Measurements from ENCODE around the gene SLC2A4. TPM values are rescaled to one million over a fixed set of nuclear protein-coding genes. Genes with fewer than 3 reads are reported as not detected.

The SLC2A4 gene
- total RNA-seq, 4 donors from 2014 or later = 144 to 197 (median 157) TPM

Small RNA genes within 50 kb of the gene (small RNA-seq; reads per million reads assigned to genes)
- gene AC026954.2 (0 reads per million in 3 donors), gene RF00019 (0 reads per million in 3 donors)

Other genes starting within 250 kb of the SLC2A4 start
- 1 to 10 TPM in 1 of 4 donors, under 1 TPM in 3; 0.19 to 1.2 (median 0.65) TPM for gene SLC16A13, start 245.7 kb upstream of the SLC2A4 start, total RNA-seq
- under 1 TPM in 3 of 4 donors, not detected in 1; 0.17 to 0.99 (median 0.26) TPM for gene SLC16A11, start 237.6 kb upstream of the SLC2A4 start, total RNA-seq
- gene CLEC10A, start 201.5 kb upstream of the SLC2A4 start, total RNA-seq = 10 to 100 TPM in 3 of 4 donors, 1 to 10 TPM in 1; 3.0 to 14.0 (median 13.1) TPM
- 1 to 10 TPM in 1 of 4 donors, under 1 TPM in 2, not detected in 1; 0.32 to 1.5 (median 0.42) TPM for gene ASGR2, start 166.9 kb upstream of the SLC2A4 start, total RNA-seq
- gene ASGR1, start 102.3 kb upstream of the SLC2A4 start, total RNA-seq = 1 to 10 TPM in 1 of 4 donors, under 1 TPM in 1, not detected in 2; 0.52 to 2.5 TPM
- 10 to 100 TPM; 12.3 to 21.4 (median 16.5) TPM for gene DLG4, start 61.9 kb upstream of the SLC2A4 start, total RNA-seq
- gene ACADVL, start 61.8 kb upstream of the SLC2A4 start, total RNA-seq = 100 to 1,000 TPM; 250 to 662 (median 544) TPM
- 10 to 100 TPM; 34.5 to 55.5 (median 43.7) TPM for gene DVL2, start 47.2 kb upstream of the SLC2A4 start, total RNA-seq
- 10 to 100 TPM; 21.6 to 38.1 (median 24.8) TPM for gene PHF23, start 42.3 kb upstream of the SLC2A4 start, total RNA-seq
- 100 to 1,000 TPM; 360 to 524 (median 408) TPM for gene GABARAP, start 39.3 kb upstream of the SLC2A4 start, total RNA-seq
- 10 to 100 TPM; 41.5 to 66.5 (median 46.6) TPM for gene CTDNEP1, start 30.0 kb upstream of the SLC2A4 start, total RNA-seq
- 10 to 100 TPM; 24.9 to 33.3 (median 27.8) TPM for gene ELP5, start 29.5 kb upstream of the SLC2A4 start, total RNA-seq
- 1 to 10 TPM; 1.7 to 3.4 (median 2.1) TPM for gene CLDN7, start 19.2 kb upstream of the SLC2A4 start, total RNA-seq
- 1 to 10 TPM; 3.6 to 8.7 (median 4.4) TPM for gene YBX2, start 12.9 kb downstream of the SLC2A4 start, total RNA-seq
- 100 to 1,000 TPM; 145 to 214 (median 204) TPM for gene EIF5A, start 25.9 kb downstream of the SLC2A4 start, total RNA-seq
- 100 to 1,000 TPM in 1 of 4 donors, 10 to 100 TPM in 3; 89.6 to 112 (median 90.2) TPM for gene GPS2, start 33.6 kb downstream of the SLC2A4 start, total RNA-seq
- gene NEURL4, start 47.6 kb downstream of the SLC2A4 start, total RNA-seq = 10 to 100 TPM; 13.9 to 27.0 (median 20.6) TPM
- gene ACAP1, start 54.8 kb downstream of the SLC2A4 start, total RNA-seq = 10 to 100 TPM in 1 of 4 donors, 1 to 10 TPM in 3; 2.1 to 11.4 (median 4.6) TPM
- 10 to 100 TPM in 2 of 4 donors, 1 to 10 TPM in 2; 9.1 to 18.2 (median 13.3) TPM for gene KCTD11, start 70.4 kb downstream of the SLC2A4 start, total RNA-seq
- under 1 TPM in 1 of 4 donors, not detected in 3; 0.42 TPM for gene TMEM95, start 73.4 kb downstream of the SLC2A4 start, total RNA-seq
- gene TNK1, start 99.4 kb downstream of the SLC2A4 start, total RNA-seq = 1 to 10 TPM; 2.9 to 7.5 (median 5.6) TPM
- gene PLSCR3, start 112.8 kb downstream of the SLC2A4 start, total RNA-seq = 10 to 100 TPM; 17.7 to 39.9 (median 24.3) TPM
- gene TMEM256, start 122.4 kb downstream of the SLC2A4 start, total RNA-seq = 100 to 1,000 TPM in 1 of 4 donors, 10 to 100 TPM in 3; 59.6 to 121 (median 74.7) TPM
- gene NLGN2, start 126.1 kb downstream of the SLC2A4 start, total RNA-seq = 10 to 100 TPM; 12.0 to 30.2 (median 19.0) TPM
- not detected for gene SPEM1, start 138.6 kb downstream of the SLC2A4 start, total RNA-seq
- gene SPEM2, start 143.9 kb downstream of the SLC2A4 start, total RNA-seq = not detected
- not detected for gene SPEM3, start 147.1 kb downstream of the SLC2A4 start, total RNA-seq
- gene TMEM102, start 153.7 kb downstream of the SLC2A4 start, total RNA-seq = 1 to 10 TPM; 1.2 to 6.1 (median 3.5) TPM
- 1 to 10 TPM in 2 of 4 donors, under 1 TPM in 1, not detected in 1; 0.50 to 1.9 (median 1.3) TPM for gene FGF11, start 157.8 kb downstream of the SLC2A4 start, total RNA-seq
- 10 to 100 TPM in 1 of 4 donors, 1 to 10 TPM in 3; 5.0 to 12.8 (median 8.1) TPM for gene CHRNB1, start 163.3 kb downstream of the SLC2A4 start, total RNA-seq
- gene ZBTB4, start 197.9 kb downstream of the SLC2A4 start, total RNA-seq = 100 to 1,000 TPM in 2 of 4 donors, 10 to 100 TPM in 2; 57.5 to 113 (median 87.7) TPM
- not detected for gene SLC35G6, start 199.7 kb downstream of the SLC2A4 start, total RNA-seq
- gene POLR2A, start 202.6 kb downstream of the SLC2A4 start, total RNA-seq = 10 to 100 TPM; 29.5 to 66.4 (median 46.9) TPM

Data from esophagus muscularis mucosa (tissue), 4 donors.